Peyer's patch (tissue), 4 donors: ENCODE results near the gene CACNA1H.

Source experiments
- POLR2A ChIP-seq, 2 donors: fragments of 450-650 bp; IDR thresholded peaks; one replicate each; pipeline ENCODE4 v1.5.1; 2017; ENCODE audit warnings: antibody characterized with exemption in 2 of 2, mild to moderate bottlenecking in 2 of 2, moderate library complexity in 2 of 2
- TF ChIP-seq, protein P1 (sequence below), 6 experiments: fragments of 450-650 bp in 4 of 6; fragments of 200-600 bp in 2 of 6; sonication (generic) in 1 of 6; IDR thresholded peaks; one replicate each; pipeline ENCODE4 v1.5.1; 2017 to 2019; ENCODE audit warnings: antibody characterized with exemption in 6 of 6, mild to moderate bottlenecking in 3 of 6, moderate library complexity in 1 of 6

DNA sequence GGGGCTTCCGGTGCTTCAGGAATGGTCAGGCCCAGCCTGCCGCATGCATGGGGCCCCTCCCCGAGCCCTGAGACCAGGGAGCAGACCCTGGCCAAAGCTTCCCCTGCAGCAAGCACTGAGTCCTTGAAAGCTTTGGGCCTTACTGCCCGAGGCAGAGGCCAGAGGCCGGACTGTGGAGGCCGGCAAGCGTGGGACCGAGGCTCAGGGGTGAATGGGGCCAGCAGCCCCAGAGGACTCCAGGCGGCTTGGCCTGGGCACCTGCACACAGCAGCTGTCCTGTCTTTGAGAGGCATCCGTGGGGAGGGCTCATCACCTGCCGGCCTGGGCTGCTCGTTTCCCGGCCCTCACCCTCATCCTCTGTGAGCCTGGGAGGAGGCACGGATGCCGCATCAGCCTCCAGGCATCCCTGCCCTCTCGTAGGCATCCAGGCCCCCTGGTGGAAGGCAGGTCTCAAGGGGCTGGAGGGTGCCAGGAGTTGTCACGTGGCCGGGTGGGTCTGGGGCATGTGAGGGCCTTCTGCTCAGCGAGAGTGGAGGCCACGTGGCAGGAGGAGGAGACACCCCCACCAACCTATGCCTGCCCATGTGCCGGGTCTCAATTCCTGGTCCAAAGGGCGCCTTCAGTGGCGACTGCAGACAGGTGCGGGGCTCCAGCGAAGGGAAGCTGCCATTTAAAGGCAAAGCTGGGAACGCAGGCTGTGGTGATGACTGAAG is 31.4 kb downstream of the CACNA1H start:
- TF ChIP-seq, protein P1, sequence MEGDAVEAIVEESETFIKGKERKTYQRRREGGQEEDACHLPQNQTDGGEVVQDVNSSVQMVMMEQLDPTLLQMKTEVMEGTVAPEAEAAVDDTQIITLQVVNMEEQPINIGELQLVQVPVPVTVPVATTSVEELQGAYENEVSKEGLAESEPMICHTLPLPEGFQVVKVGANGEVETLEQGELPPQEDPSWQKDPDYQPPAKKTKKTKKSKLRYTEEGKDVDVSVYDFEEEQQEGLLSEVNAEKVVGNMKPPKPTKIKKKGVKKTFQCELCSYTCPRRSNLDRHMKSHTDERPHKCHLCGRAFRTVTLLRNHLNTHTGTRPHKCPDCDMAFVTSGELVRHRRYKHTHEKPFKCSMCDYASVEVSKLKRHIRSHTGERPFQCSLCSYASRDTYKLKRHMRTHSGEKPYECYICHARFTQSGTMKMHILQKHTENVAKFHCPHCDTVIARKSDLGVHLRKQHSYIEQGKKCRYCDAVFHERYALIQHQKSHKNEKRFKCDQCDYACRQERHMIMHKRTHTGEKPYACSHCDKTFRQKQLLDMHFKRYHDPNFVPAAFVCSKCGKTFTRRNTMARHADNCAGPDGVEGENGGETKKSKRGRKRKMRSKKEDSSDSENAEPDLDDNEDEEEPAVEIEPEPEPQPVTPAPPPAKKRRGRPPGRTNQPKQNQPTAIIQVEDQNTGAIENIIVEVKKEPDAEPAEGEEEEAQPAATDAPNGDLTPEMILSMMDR (IDR thresholded peaks at IDR 0.05): no peak
- TF ChIP-seq POLR2A (IDR thresholded peaks at IDR 0.05): no peak
